ENCODE results near the gene MAN2A2. TPM values are rescaled to one million over a fixed set of nuclear protein-coding genes. Genes with fewer than 3 reads are reported as not detected.

The MAN2A2 gene
- polyA plus RNA-seq, 2 donors, result 15.8 to 22.1 TPM

GRCh38 chr15:90966262-90966661, 63.2 kb downstream of the MAN2A2 start:
- peaks cover 8 to 18% of the 10 kb centered on the region in 2 donors for H3K36me3 ChIP-seq (ENCODE audit: control insufficient read depth in 2 of 2, insufficient read depth in 2 of 2, low read length in 1 of 2)
- 74 to 83% methylated on average over 9 of the region's 9 CpGs for WGBS, 2 donors
- H3K9me3 ChIP-seq (ENCODE audit: control insufficient read depth in 2 of 2, insufficient read depth in 1 of 2, low read depth in 1 of 2, low read length in 1 of 2), result no peaks in the 10 kb centered on the region
- H3K27ac ChIP-seq (ENCODE audit: low read depth in 2 of 2, low read length in 1 of 2), result no peak overlapping the region
- no peaks in the 10 kb centered on the region for H3K4me1 ChIP-seq (ENCODE audit: control insufficient read depth in 2 of 2, insufficient read depth in 2 of 2, low read length in 1 of 2)
- H3K27me3 ChIP-seq (ENCODE audit: control insufficient read depth in 1 of 2, insufficient read depth in 2 of 2, low read length in 2 of 2), result no peaks in the 10 kb centered on the region
- no peak overlapping the region for H3K4me3 ChIP-seq (ENCODE audit: low read depth in 1 of 2, low read length in 2 of 2)

GRCh38 chr15:90967206-90967605, 64.1 kb downstream of the MAN2A2 start:
- 62 to 92% methylated on average over 5 of the region's 5 CpGs for WGBS, 2 donors
- H3K27me3 ChIP-seq (ENCODE audit: control insufficient read depth in 1 of 2, insufficient read depth in 2 of 2, low read length in 2 of 2), result no peaks in the 10 kb centered on the region
- H3K4me3 ChIP-seq (ENCODE audit: low read depth in 1 of 2, low read length in 2 of 2), result no peak overlapping the region
- peaks cover 6 to 11% of the 10 kb centered on the region in 2 donors for H3K36me3 ChIP-seq (ENCODE audit: control insufficient read depth in 2 of 2, insufficient read depth in 2 of 2, low read length in 1 of 2)
- H3K27ac ChIP-seq (ENCODE audit: low read depth in 2 of 2, low read length in 1 of 2), result no peak overlapping the region
- H3K4me1 ChIP-seq (ENCODE audit: control insufficient read depth in 2 of 2, insufficient read depth in 2 of 2, low read length in 1 of 2), result no peaks in the 10 kb centered on the region
- H3K9me3 ChIP-seq (ENCODE audit: control insufficient read depth in 2 of 2, insufficient read depth in 1 of 2, low read depth in 1 of 2, low read length in 1 of 2), result no peaks in the 10 kb centered on the region

- peaks cover 6 to 11% of the 10 kb centered on the region in 2 donors for H3K36me3 ChIP-seq (ENCODE audit: control insufficient read depth in 2 of 2, insufficient read depth in 2 of 2, low read length in 1 of 2)
- no peak overlapping the region for H3K4me3 ChIP-seq (ENCODE audit: low read depth in 1 of 2, low read length in 2 of 2)
- H3K9me3 ChIP-seq (ENCODE audit: control insufficient read depth in 2 of 2, insufficient read depth in 1 of 2, low read depth in 1 of 2, low read length in 1 of 2), result no peaks in the 10 kb centered on the region
- H3K27ac ChIP-seq (ENCODE audit: low read depth in 2 of 2, low read length in 1 of 2), result no peak overlapping the region
- WGBS, 2 donors, result 82 to 92% methylated on average over 1 of the region's 1 CpG
- H3K4me1 ChIP-seq (ENCODE audit: control insufficient read depth in 2 of 2, insufficient read depth in 2 of 2, low read length in 1 of 2), result no peaks in the 10 kb centered on the region
- H3K27me3 ChIP-seq (ENCODE audit: control insufficient read depth in 1 of 2, insufficient read depth in 2 of 2, low read length in 2 of 2), result no peaks in the 10 kb centered on the region
Measured at GRCh38 chr15:90968434-90968833, 65.3 kb downstream of the MAN2A2 start.

- 93% methylated on average over 7 of the region's 7 CpGs for WGBS, 2 donors
- Histone ChIP-seq H3K4me1 (ENCODE audit: control insufficient read depth in 2 of 2, insufficient read depth in 2 of 2, low read length in 1 of 2) (no peaks in the 10 kb centered on the region), H3K27ac (ENCODE audit: low read depth in 2 of 2, low read length in 1 of 2) (no peak overlapping the region), H3K36me3 (ENCODE audit: control insufficient read depth in 2 of 2, insufficient read depth in 2 of 2, low read length in 1 of 2) (peaks cover 6 to 13% of the 10 kb centered on the region in 2 donors), H3K9me3 (ENCODE audit: control insufficient read depth in 2 of 2, insufficient read depth in 1 of 2, low read depth in 1 of 2, low read length in 1 of 2) (no peaks in the 10 kb centered on the region), H3K27me3 (ENCODE audit: control insufficient read depth in 1 of 2, insufficient read depth in 2 of 2, low read length in 2 of 2) (no peaks in the 10 kb centered on the region), H3K4me3 (ENCODE audit: low read depth in 1 of 2, low read length in 2 of 2) (no peak overlapping the region)
Measured at GRCh38 chr15:90970274-90970673, 67.2 kb downstream of the MAN2A2 start.

- H3K36me3 ChIP-seq (ENCODE audit: control insufficient read depth in 2 of 2, insufficient read depth in 2 of 2, low read length in 1 of 2), result peaks cover 0 to 8% of the 10 kb centered on the region in 2 donors
- 96% methylated on average over 5 of the region's 5 CpGs for WGBS, 2 donors
- H3K9me3 ChIP-seq (ENCODE audit: control insufficient read depth in 2 of 2, insufficient read depth in 1 of 2, low read depth in 1 of 2, low read length in 1 of 2), result no peaks in the 10 kb centered on the region
- no peaks in the 10 kb centered on the region for H3K4me1 ChIP-seq (ENCODE audit: control insufficient read depth in 2 of 2, insufficient read depth in 2 of 2, low read length in 1 of 2)
- no peak overlapping the region for H3K4me3 ChIP-seq (ENCODE audit: low read depth in 1 of 2, low read length in 2 of 2)
- H3K27ac ChIP-seq (ENCODE audit: low read depth in 2 of 2, low read length in 1 of 2), result no peak overlapping the region
- H3K27me3 ChIP-seq (ENCODE audit: control insufficient read depth in 1 of 2, insufficient read depth in 2 of 2, low read length in 2 of 2), result no peaks in the 10 kb centered on the region
Measured at GRCh38 chr15:90972133-90972532, 69.0 kb downstream of the MAN2A2 start.

Other genes with a start within 250 kb of the MAN2A2 start
- 1 to 10 TPM; 2.3 to 3.6 TPM for gene BLM, start 186.0 kb upstream of the MAN2A2 start, polyA plus RNA-seq
- 10 to 100 TPM; 21.0 to 22.3 TPM for gene FURIN, start 34.7 kb upstream of the MAN2A2 start, polyA plus RNA-seq
- gene FES, start 18.8 kb upstream of the MAN2A2 start, polyA plus RNA-seq, result 1 to 10 TPM; 3.8 to 4.8 TPM
- gene HDDC3, start 29.2 kb downstream of the MAN2A2 start, polyA plus RNA-seq, result 10 to 100 TPM in 1 of 2 donors, 1 to 10 TPM in 1; 9.1 to 10.5 TPM
- 10 to 100 TPM; 35.0 to 47.9 TPM for gene UNC45A, start 32.0 kb downstream of the MAN2A2 start, polyA plus RNA-seq
- gene RCCD1, start 51.6 kb downstream of the MAN2A2 start, polyA plus RNA-seq, result 1 to 10 TPM; 8.1 to 8.7 TPM
- 10 to 100 TPM; 41.2 to 44.1 TPM for gene PRC1, start 91.2 kb downstream of the MAN2A2 start, polyA plus RNA-seq
- 1 to 10 TPM; 7.6 to 8.3 TPM for gene VPS33B, start 119.3 kb downstream of the MAN2A2 start, polyA plus RNA-seq
- under 1 TPM; 0.02 to 0.07 TPM for gene SV2B, start 197.0 kb downstream of the MAN2A2 start, polyA plus RNA-seq

Measured in esophagus (tissue), 2 donors.